SK-N-MC (cell line): ENCODE data around the gene IFI27L2.

ENCODE experiments used
- EZH2 ChIP-seq: fragments of 200-600 bp; sonication (generic); IDR thresholded peaks from one replicate; pipeline ENCODE4 v1.6.1; 2017; ENCODE audit warnings: antibody characterized with exemption
- POLR2AphosphoS5 ChIP-seq: IDR thresholded peaks from 2 replicates; pipeline ENCODE4 v1.6.1; 2012; ENCODE audit warnings: mild to moderate bottlenecking, low read depth, low read length, borderline replicate concordance

DNA sequence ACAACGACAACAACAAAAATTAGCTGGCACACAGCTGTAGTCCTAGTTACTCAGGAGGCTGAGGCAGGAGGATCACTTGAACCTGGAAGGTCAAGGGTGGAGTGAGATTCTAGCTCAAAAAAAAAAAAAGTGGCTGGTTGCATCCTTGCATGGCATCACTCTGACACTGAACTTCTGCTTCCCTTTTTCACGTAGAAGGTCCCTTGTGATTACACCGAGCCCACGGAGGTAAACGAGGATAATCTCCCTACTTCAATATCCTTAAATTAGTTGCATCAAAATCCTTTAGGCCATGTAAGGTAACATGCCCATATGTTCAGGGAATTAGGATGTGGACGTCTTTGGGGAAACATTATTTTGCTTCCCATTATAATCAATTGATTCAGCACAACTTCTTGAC, 40.7 kb upstream of the IFI27L2 start:
- TF ChIP-seq POLR2AphosphoS5 (no peak), EZH2 (no peak)
